AG10803 (cell line): ENCODE data around the gene PCDH9.

Source experiments
- DNase-seq: peaks from one replicate; pipeline ENCODE4 v3.0.0; 2010; ENCODE audit warnings: low read depth
- H3K4me3 ChIP-seq: 2 replicates; pipeline ENCODE4 v1.5.1; 2011; ENCODE audit warnings: mild to moderate bottlenecking, low read length, control low read depth
- TF ChIP-seq, protein P1 (sequence below): conservative IDR thresholded peaks from 2 replicates; pipeline ENCODE4 v1.5.1; 2011; ENCODE audit warnings: mild to moderate bottlenecking, low read length, control low read depth, inconsistent platforms

Gene PCDH9

DNA sequence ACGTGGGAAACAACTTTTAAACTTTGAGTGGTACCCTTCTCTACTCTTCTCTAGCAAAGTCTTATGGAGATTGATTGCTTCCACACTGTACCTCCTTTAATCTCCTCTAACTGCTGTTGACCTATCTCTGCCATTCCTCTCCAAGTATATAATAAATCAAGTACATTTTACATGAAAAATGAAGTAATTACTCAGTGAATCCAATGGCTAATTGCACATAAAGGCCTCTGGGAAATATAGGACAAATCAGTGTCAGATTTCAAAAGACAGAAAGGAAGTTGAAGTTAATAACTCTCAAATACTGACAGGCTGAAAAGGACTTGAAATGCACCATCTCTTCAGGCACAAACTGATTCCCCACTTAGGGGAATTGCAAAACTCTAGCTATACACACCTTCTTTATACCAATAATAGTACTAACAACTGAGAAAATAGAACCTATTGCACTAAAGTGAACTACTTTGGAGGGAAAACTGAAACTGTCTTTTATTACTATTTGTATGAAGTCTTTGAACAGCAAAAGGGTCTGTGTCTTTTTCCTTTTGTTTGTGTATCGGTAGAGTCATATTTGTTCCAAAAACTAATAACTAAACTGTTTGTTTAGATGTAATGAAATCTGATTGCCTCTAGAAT lies 701.1 kb downstream of the PCDH9 start:
- TF ChIP-seq, protein P1, sequence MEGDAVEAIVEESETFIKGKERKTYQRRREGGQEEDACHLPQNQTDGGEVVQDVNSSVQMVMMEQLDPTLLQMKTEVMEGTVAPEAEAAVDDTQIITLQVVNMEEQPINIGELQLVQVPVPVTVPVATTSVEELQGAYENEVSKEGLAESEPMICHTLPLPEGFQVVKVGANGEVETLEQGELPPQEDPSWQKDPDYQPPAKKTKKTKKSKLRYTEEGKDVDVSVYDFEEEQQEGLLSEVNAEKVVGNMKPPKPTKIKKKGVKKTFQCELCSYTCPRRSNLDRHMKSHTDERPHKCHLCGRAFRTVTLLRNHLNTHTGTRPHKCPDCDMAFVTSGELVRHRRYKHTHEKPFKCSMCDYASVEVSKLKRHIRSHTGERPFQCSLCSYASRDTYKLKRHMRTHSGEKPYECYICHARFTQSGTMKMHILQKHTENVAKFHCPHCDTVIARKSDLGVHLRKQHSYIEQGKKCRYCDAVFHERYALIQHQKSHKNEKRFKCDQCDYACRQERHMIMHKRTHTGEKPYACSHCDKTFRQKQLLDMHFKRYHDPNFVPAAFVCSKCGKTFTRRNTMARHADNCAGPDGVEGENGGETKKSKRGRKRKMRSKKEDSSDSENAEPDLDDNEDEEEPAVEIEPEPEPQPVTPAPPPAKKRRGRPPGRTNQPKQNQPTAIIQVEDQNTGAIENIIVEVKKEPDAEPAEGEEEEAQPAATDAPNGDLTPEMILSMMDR: no peak

DNA sequence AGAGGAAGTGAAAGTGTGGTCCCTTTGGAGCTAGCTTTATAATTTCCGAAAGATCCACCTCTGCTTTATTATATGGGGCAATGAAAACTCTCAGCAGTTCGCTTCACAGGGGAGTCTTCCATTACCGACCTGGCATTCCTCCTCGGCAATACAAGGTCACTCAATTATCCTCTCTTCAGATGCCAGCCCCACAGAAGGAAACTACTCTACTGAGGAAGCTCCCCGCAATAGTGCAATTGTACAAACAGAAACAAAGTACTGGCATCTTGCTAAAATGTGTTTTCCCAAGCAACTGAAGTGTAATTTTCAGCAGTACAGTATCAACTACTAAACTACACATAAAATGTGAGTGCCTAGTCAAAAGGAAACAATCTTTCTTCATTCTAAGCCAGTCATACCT lies 702.0 kb downstream of the PCDH9 start:
- H3K4me3 ChIP-seq: no peak overlapping the region
- TF ChIP-seq, protein P1: no peak
- no peak for DNase-seq

More for the DNA sequence above, 701.1 kb downstream of the PCDH9 start:
- DNase-seq: no peak
- H3K4me3 ChIP-seq: no peak overlapping the region

DNA sequence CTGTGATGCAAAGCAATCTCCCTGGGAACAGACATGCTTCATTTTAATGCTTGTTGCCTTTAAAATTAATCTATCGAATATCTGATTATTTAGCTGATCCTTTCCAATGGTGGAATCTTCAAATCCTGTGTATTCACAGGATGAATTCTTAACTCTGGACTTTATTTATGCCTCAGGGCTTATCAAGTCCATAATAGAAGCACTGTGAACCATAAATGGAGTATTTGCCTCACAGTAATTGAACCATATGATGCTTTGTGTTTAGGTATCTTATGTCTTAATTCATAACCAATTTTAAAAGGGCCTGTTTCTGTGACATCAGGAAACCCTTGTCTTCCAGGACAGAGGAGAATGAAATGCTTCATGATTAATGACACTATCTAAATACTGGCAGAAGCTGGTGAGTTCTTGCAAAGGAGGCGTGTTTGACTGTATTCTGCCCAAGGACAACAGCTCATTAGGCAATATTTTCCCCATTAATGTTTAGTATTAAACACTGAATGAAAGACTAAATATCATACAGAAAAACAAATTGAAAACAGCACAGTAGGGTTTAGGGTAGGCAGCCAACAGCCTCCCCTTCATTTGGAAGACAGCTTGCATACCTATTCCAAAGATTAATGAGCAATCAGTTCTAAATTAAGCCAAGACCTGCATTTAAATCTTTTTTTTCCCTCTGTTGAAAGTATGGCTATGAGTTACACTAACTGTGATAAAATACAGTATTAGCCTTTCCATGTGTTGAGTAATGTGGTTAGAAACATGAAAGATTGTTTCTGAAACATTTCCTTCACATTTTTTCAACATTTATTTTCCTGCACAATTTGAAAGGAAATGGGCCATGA lies 709.4 kb downstream of the PCDH9 start:
- DNase-seq: no peak
- TF ChIP-seq, protein P1: no peak
- H3K4me3 ChIP-seq: no peak overlapping the region

DNA sequence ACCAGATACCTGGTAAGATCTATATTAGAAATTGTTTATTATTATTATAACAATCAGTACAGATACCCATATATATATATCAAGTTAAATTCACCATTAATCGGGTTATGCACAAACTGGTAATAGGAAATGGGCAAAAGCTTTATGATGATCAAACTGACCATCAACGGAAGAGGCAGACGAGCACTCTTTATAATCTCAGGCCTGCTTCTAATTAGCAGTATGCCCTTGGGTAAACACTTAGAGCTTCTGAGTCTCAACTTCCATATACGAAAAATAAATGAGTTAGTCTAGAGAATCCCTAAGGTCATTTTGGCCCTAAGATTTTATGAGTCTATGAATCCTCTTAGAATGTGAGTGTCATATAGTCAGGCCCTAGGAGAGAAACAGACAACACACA lies 710.9 kb downstream of the PCDH9 start:
- DNase-seq: no peak
- TF ChIP-seq, protein P1: no peak
- no peak overlapping the region for H3K4me3 ChIP-seq

DNA sequence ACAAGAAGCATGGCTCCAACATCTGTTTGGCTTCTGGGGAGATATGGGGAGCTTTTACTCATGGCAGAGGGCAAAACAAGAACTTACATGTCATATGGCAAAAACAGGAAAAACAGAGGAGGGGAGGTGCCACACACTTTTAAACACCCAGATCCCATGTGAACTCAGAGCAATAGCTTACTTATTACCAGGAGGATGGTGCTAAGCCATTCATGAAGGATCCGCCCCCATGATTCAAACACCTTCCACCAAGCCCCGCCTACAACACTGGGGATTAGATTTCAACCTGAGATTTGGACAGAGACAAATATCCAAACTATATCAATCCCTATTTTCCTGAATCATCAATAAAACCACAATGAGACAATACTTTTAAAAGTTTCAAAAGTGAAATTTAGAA lies 712.1 kb downstream of the PCDH9 start:
- no peak overlapping the region for H3K4me3 ChIP-seq
- TF ChIP-seq, protein P1: no peak
- no peak for DNase-seq

DNA sequence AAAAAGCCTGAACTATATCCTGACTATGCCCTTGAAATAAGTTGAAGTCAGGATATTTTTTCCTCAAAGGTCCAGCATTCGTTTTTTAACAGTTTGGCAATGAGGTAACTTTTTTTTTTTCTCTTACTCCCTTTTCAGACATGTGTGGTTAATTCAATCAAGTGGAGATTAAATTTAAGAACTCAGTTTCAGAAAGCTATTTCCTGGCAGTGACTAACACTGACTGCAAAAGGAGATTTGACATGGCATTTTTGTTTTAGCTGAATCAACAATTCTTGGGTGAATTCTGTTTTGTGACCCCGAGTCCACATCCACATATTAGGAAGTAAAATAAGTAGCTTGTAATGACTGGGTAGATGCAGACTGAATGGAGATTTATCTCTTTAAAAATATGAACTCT lies 716.4 kb downstream of the PCDH9 start:
- no peak for DNase-seq
- H3K4me3 ChIP-seq: no peak overlapping the region
- TF ChIP-seq, protein P1: no peak

DNA sequence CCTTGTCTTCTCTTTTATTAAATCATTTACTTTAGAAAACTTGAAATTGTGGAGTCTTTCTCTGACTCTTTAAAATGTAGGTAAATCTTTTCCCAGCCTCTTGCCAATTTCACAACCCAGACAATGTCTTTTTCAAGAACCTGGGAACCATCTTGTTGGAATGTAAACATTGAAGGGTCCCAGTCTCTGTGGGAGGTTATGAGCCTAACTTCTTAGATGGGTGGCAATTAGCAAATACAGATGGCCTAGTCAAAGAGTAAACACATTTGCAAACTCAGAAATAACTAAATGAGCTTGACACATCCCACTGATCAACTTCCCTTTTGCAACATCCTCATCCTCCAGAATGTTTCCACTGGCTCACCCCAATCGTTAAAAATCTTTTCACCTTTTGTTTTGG lies 721.0 kb downstream of the PCDH9 start:
- DNase-seq: no peak

More for the DNA sequence above, 721.0 kb downstream of the PCDH9 start:
- no peak overlapping the region for H3K4me3 ChIP-seq
- TF ChIP-seq, protein P1: no peak
